ENCODE data around the gene PGGHG. TPM values are rescaled to one million over a fixed set of nuclear protein-coding genes. Genes with fewer than 3 reads are reported as not detected.

The PGGHG gene
- total RNA-seq, 1 donor from 2014 or later, result 25.1 TPM

DNA sequence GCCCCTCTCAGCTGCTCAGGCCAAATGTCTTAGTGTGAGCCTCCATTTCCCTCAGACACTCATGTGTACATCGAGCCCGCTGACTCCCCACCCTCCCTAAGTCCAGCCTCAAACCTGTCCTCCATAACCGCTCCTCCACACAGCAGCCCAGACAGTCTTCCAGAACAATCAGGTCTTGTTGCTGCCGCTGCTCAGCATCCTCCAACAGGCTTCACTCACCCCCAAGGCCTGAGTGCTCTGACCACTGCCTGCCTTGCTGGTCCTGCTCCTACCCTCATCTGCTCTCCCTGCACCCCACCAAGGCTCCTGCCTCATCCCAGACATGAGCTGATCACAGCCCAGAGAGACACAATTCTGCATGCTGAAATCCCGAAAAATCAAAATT, 35.0 kb upstream of the PGGHG start:
- no peak for DNase-seq (ENCODE audit: low read depth, low spot score)
- Mint-ChIP-seq H3K9me3 (no peaks in the 10 kb centered on the region), H3K4me3 (no peak overlapping the region), H3K27ac (ENCODE audit: unreplicated experiment) (no peak overlapping the region), H3K4me1 (peaks cover 4% of the 10 kb centered on the region), H3K27me3 (ENCODE audit: low read depth) (peaks cover 2% of the 10 kb centered on the region), H3K36me3 (ENCODE audit: low read depth) (peaks cover 13% of the 10 kb centered on the region)
- TF ChIP-seq, protein P1, sequence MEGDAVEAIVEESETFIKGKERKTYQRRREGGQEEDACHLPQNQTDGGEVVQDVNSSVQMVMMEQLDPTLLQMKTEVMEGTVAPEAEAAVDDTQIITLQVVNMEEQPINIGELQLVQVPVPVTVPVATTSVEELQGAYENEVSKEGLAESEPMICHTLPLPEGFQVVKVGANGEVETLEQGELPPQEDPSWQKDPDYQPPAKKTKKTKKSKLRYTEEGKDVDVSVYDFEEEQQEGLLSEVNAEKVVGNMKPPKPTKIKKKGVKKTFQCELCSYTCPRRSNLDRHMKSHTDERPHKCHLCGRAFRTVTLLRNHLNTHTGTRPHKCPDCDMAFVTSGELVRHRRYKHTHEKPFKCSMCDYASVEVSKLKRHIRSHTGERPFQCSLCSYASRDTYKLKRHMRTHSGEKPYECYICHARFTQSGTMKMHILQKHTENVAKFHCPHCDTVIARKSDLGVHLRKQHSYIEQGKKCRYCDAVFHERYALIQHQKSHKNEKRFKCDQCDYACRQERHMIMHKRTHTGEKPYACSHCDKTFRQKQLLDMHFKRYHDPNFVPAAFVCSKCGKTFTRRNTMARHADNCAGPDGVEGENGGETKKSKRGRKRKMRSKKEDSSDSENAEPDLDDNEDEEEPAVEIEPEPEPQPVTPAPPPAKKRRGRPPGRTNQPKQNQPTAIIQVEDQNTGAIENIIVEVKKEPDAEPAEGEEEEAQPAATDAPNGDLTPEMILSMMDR (conservative IDR thresholded peaks at IDR 0.05), result no peak

DNA sequence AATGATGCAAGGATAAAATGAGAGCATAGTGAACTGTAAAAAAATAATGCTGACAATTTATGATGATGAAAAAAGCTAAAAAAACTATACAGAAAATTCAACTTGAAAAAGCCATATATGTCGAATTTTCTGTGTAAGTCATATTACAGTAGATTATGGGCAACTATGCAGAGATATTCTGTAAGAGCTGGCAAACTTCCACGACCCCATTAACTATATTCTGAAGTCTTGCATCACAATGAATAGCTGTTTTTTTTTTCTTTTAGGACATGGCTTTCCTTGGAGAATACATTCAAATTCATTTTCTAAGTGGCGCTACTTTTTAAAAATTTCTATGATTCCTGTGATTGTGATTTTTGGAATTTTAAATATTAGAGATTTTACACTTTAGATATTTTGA, 33.8 kb upstream of the PGGHG start:
- H3K27me3 Mint-ChIP-seq (ENCODE audit: low read depth), result peaks cover 2% of the 10 kb centered on the region
- peaks cover 4% of the 10 kb centered on the region for H3K4me1 Mint-ChIP-seq
- DNase-seq (ENCODE audit: low read depth, low spot score), result no peak
- peaks cover 10% of the 10 kb centered on the region for H3K36me3 Mint-ChIP-seq (ENCODE audit: low read depth)
- TF ChIP-seq, protein P1 (conservative IDR thresholded peaks at IDR 0.05), result no peak
- no peaks in the 10 kb centered on the region for H3K9me3 Mint-ChIP-seq
- no peak overlapping the region for H3K27ac Mint-ChIP-seq (ENCODE audit: unreplicated experiment)
- no peak overlapping the region for H3K4me3 Mint-ChIP-seq

DNA sequence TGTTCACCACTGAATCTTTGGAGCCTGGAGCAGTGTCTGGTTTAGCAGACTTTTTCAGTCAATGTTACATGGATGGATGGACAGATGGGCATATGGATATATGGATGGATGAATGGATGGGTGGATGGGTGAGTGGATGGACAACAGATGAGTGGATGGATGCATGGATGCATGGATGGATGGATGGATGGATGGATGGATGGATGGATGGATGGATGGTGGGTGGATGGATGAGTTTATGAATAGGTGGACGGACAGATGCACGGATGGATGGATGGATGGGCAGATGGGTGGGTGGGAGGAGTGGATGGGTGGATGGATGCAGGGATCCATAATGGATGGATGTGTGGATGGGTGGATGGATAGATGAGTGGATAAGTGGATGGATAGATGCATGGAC, 33.1 kb upstream of the PGGHG start:
- TF ChIP-seq, protein P1 (conservative IDR thresholded peaks at IDR 0.05), result no peak
- no peak overlapping the region for H3K4me3 Mint-ChIP-seq
- peaks cover 9% of the 10 kb centered on the region for H3K36me3 Mint-ChIP-seq (ENCODE audit: low read depth)

DNA sequence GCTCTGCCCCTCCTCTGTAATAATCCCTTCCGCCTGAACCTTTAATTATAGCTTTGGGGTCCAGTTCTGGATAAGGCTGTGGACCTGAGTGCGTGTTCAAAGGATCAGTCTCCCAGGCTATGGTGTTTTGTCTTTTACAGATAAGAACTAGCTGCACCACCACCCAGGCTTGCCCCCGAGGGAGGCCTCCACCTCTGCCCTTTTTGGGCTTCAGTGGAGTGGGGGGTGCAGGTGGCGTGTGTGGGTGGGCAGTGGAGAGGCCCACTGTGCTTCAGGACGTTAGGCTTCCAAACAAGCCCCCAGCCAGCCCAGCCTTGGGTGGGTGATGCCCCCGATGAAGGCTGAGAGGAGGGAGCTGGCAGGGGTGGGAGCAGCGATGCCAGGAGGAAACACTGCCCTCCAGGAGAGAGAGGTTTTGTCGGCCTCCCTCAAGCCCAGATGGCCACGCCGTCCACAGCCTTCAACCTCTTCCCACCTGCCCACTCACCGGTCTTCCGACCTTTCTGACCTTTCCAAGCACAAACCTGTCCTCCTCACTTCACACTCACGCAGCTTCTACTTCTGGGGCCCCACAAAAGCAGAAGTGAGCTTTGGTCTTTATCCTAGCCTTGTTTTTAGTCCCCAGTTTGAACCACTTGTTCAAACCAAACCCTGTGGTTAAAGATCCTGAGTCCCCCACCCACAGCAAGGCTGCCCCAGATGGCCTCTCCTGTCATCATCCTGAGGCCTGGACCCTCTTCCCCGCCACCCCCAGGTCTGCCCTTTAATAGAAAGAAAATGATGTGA, 31.8 kb upstream of the PGGHG start:
- H3K4me3 Mint-ChIP-seq, result no peak overlapping the region
- peaks cover under 1% of the 10 kb centered on the region for H3K9me3 Mint-ChIP-seq
- no peak for DNase-seq (ENCODE audit: low read depth, low spot score)
- no peak overlapping the region for H3K27ac Mint-ChIP-seq (ENCODE audit: unreplicated experiment)
- peaks cover 6% of the 10 kb centered on the region for H3K36me3 Mint-ChIP-seq (ENCODE audit: low read depth)
- no peaks in the 10 kb centered on the region for H3K4me1 Mint-ChIP-seq
- TF ChIP-seq, protein P1 (conservative IDR thresholded peaks at IDR 0.05), result no peak
- H3K27me3 Mint-ChIP-seq (ENCODE audit: low read depth), result peaks cover 2% of the 10 kb centered on the region

More for the DNA sequence above, 33.1 kb upstream of the PGGHG start:
- Mint-ChIP-seq H3K27ac (ENCODE audit: unreplicated experiment) (no peak overlapping the region), H3K9me3 (no peaks in the 10 kb centered on the region), H3K27me3 (ENCODE audit: low read depth) (peaks cover 2% of the 10 kb centered on the region), H3K4me1 (peaks cover 4% of the 10 kb centered on the region)
- no peak for DNase-seq (ENCODE audit: low read depth, low spot score)

DNA sequence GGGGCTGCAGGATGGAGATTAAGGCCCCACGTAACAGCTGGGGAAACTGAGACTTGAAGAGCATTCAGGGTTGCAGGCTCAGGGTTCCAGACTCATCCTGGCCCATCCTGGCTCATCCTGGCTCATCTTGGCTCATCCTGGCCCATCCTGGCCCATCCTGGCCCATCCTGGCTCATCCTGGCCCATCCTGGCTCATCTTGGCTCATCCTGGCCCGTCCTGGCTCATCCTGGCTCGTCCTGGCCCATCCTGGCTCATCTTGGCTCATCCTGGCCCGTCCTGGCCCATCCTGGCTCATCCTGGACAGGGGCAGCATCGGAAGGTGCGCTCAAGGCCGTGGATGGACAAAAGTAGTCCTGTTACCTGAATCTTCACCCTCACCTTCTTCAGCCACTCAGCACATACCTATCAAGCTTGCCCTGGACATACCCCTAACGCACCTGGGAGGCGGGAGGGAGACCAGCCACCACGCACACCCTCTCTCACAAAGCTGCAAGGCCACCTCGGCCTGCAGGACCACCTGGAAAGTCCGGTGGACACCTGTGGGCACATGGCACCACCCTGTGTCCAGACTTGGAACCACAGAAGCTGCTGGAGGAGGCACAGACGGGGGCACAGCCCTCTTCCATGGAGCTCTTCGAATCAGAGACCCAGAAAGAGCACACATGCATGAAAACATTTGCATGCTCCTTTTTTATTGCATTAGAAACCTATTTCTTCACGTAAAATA, 31.0 kb upstream of the PGGHG start:
- Mint-ChIP-seq H3K9me3 (peaks cover 2% of the 10 kb centered on the region), H3K27me3 (ENCODE audit: low read depth) (peaks cover 2% of the 10 kb centered on the region), H3K4me1 (no peaks in the 10 kb centered on the region), H3K4me3 (no peak overlapping the region), H3K36me3 (ENCODE audit: low read depth) (peaks cover 6% of the 10 kb centered on the region), H3K27ac (ENCODE audit: unreplicated experiment) (no peak overlapping the region)
- DNase-seq (ENCODE audit: low read depth, low spot score), result no peak
- TF ChIP-seq, protein P1 (conservative IDR thresholded peaks at IDR 0.05), result no peak
